Gastrocnemius medialis (tissue), 4 donors: ENCODE data around the gene AVEN.

Experiments
- CTCF ChIP-seq, 5 experiments: fragments of 450-650 bp in 3 of 5; fragments of 200-600 bp in 2 of 5; sonication (generic) in 2 of 5; IDR thresholded peaks in 4 of 5; conservative IDR thresholded peaks in 1 of 5; 1 replicate in 4 of 5; 2 replicates in 1 of 5; pipeline ENCODE4 v1.5.1; 2016 to 2019; ENCODE audit warnings: antibody characterized with exemption in 5 of 5, mild to moderate bottlenecking in 3 of 5, moderate library complexity in 3 of 5
- POLR2A ChIP-seq, 2 donors: fragments of 450-650 bp; IDR thresholded peaks; one replicate each; pipeline ENCODE4 v1.6.1; 2017; ENCODE audit warnings: antibody characterized with exemption in 2 of 2, mild to moderate bottlenecking in 2 of 2, moderate library complexity in 2 of 2

GRCh38 chr15:34070003-34070402 is 31.0 kb upstream of the AVEN start:
- TF ChIP-seq CTCF (IDR thresholded peaks at IDR 0.05 in 4 of 5, conservative IDR thresholded peaks at IDR 0.05 in 1 of 5) (no peak), POLR2A (IDR thresholded peaks at IDR 0.05) (no peak)
